HepG2 (cell line): Measurements from ENCODE around the gene CISD2. TPM values are rescaled to one million over a fixed set of nuclear protein-coding genes. Genes with fewer than 3 reads are reported as not detected.

Experiments
- ATAC-seq: fragments of 200-7000 bp; cut with Tn5 transposase; 3 replicates; pipeline ENCODE4 v1.9.1; 2020; ENCODE audit warnings: mild to moderate bottlenecking, moderate library complexity
- BruUV-seq: library from RNA; stranded (reverse); fragments of 400-500 nt; replicated peaks from 2 replicates; lab custom pipeline; 2021; lab: Mats Ljungman, UMichigan
- CTCF ChIA-PET: fragments of 300-600 bp; formaldehyde crosslinking; extraction: SDS; loops from one replicate; lab custom pipeline; 2021; ENCODE audit warnings: low total read pairs, inconsistent platforms, low intra/inter-chr PET ratio; lab: Yijun Ruan, JAX
- POLR2A ChIA-PET: fragments of 350-600 bp; sonication (Branson Sonifier 250); formaldehyde crosslinking; loops from one replicate; lab custom pipeline; 2020; ENCODE audit warnings: antibody characterized with exemption, inconsistent platforms; lab: Yijun Ruan, JAX
- DNase-seq: peaks from one replicate; pipeline ENCODE4 v3.0.0-alpha.2; 2015; ENCODE audit warnings: low spot score
- FAIRE-seq: peaks from 3 replicates; lab custom pipeline; 2011; peaks lifted over from hg19 to GRCh38; lab: Jason Lieb, UNC
- H2AFZ ChIP-seq: one replicate; pipeline ENCODE4 v1.6.1; 2011; ENCODE audit warnings: low read length, inconsistent platforms
- H3K27ac ChIP-seq: fragments of 300-600 bp; 3 replicates; pipeline ENCODE4 v1.8.0; 2011; ENCODE audit warnings: mixed run types, mild to moderate bottlenecking, mixed read lengths, low read length, inconsistent platforms; ENCODE audit not compliant: insufficient read depth; ENCODE audit errors: extremely low read length
- H3K27me3 ChIP-seq, 2 experiments: fragments of 200-600 bp in 1 of 2; 2 replicates in 1 of 2; 3 replicates in 1 of 2; pipeline versions ENCODE4 v1.6.0 to v1.8.0; 2011; ENCODE audit warnings: low read length in 2 of 2, mild to moderate bottlenecking in 2 of 2, moderate library complexity in 2 of 2, inconsistent platforms in 1 of 2; ENCODE audit not compliant: insufficient read depth in 2 of 2, control insufficient read depth in 1 of 2
- H3K36me3 ChIP-seq, 2 experiments: fragments of 200-600 bp in 1 of 2; replicated peaks in 1 of 2; 2 replicates in 1 of 2; 3 replicates in 1 of 2; pipeline versions ENCODE4 v1.5.1 to v1.8.0; 2011; ENCODE audit warnings: low read length in 2 of 2, inconsistent platforms in 1 of 2; ENCODE audit not compliant: insufficient read depth in 2 of 2, control insufficient read depth in 1 of 2
- H3K4me1 ChIP-seq: 2 replicates; pipeline ENCODE4 v1.5.1; 2012; ENCODE audit warnings: low read length, inconsistent platforms; ENCODE audit not compliant: insufficient read depth
- H3K4me2 ChIP-seq: 2 replicates; pipeline ENCODE4 v1.6.0; 2011; ENCODE audit warnings: low read depth, low read length, inconsistent platforms
- H3K4me3 ChIP-seq, 3 experiments: fragments of 200-600 bp in 1 of 3; sonication (generic), shearing (Covaris generic) in 1 of 3; replicated peaks in 1 of 3; 2 replicates each; pipeline ENCODE4 v1.5.1; 2011 to 2016; ENCODE audit warnings: low read length in 3 of 3, inconsistent platforms in 2 of 3, low read depth in 2 of 3, mild to moderate bottlenecking in 2 of 3, control low read depth in 1 of 3, mixed read lengths in 1 of 3; ENCODE audit not compliant: insufficient read depth in 1 of 3
- H3K79me2 ChIP-seq: one replicate; pipeline ENCODE4 v1.6.1; 2011; ENCODE audit warnings: low read length, inconsistent platforms; ENCODE audit not compliant: insufficient read depth
- H3K9ac ChIP-seq: 2 replicates; pipeline ENCODE4 v1.6.0; 2011; ENCODE audit warnings: mild to moderate bottlenecking, low read depth, low read length, inconsistent platforms; ENCODE audit not compliant: insufficient read depth
- H3K9me3 ChIP-seq: 2 replicates; pipeline ENCODE4 v1.5.1; 2012; ENCODE audit warnings: mild to moderate bottlenecking, low read length
- H4K20me1 ChIP-seq: 2 replicates; pipeline ENCODE4 v1.6.0; 2011; ENCODE audit warnings: inconsistent platforms, mild to moderate bottlenecking, low read length, moderate library complexity; ENCODE audit not compliant: insufficient read depth
- KAT2B ChIP-seq: fragments of 150-350 bp; IDR thresholded peaks from 2 replicates; pipeline ENCODE4 v1.6.1; 2014; ENCODE audit warnings: low read depth, low read length, borderline replicate concordance
- SUZ12 ChIP-seq: fragments of 150-350 bp; IDR thresholded peaks from 2 replicates; pipeline ENCODE4 v1.6.1; 2014; ENCODE audit warnings: low read depth, low read length
- ZNF510 ChIP-seq: sonication (generic); formaldehyde crosslinking; IDR thresholded peaks from 2 replicates; pipeline ENCODE4 v1.4.0; 2020; ENCODE audit warnings: low read depth, mild to moderate bottlenecking, missing genetic modification reagents
- WGBS: methylation state at CpG from one replicate; pipeline ENCODE4 v1.1.6; 2017; ENCODE audit warnings: low lambda C conversion rate; 5-methylcytosine and 5-hydroxymethylcytosine counted together
- in situ Hi-C: cut with HindIII; loops from 2 replicates; pipeline ENCODE4 v1.10.0; 2017; ENCODE audit warnings: low pct_unique_long_range_greater_than_20kb; ENCODE audit not compliant: extremely low pct_ligation_motif_present
- intact Hi-C: fragments of 100-400 bp; cut with micrococcal nuclease; formaldehyde crosslinking; loops from one replicate; pipeline ENCODE4 v1.10.0; 2022; ENCODE audit not compliant: unreplicated experiment
- polyA plus RNA-seq, 8 experiments: library from polyadenylated mRNA; depleted of rRNA in 3 of 8; stranded (reverse) in 7 of 8; unstranded in 1 of 8; fragments of >200 nt; fragmentation: Illumina TruSeq in 4 of 8; extraction: Trizol in 4 of 8; gene quantifications; 2 replicates each; pipeline versions ENCODE4 v1.2.1 to v1.2.3, GENCODE V29; 2011 to 2016; ENCODE audit warnings: low read depth in 4 of 8, missing spikeins in 1 of 8, mixed read lengths in 1 of 8; ENCODE audit not compliant: insufficient read depth in 1 of 8
- total RNA-seq, 5 experiments: library from RNA; depleted of rRNA; stranded (reverse); fragments of >200 nt; fragmentation: Illumina TruSeq; extraction: Trizol; gene quantifications; 2 replicates each; pipeline ENCODE4 v1.2.3, GENCODE V29; 2016; ENCODE audit warnings: low read depth in 1 of 5
- TF ChIP-seq, protein P1 (sequence below), 2 experiments: IDR thresholded peaks; 2 replicates each; pipeline ENCODE4 v1.6.1; 2011 to 2012; ENCODE audit warnings: low read length in 2 of 2, borderline replicate concordance in 1 of 2, low read depth in 1 of 2, mild to moderate bottlenecking in 1 of 2, moderate library complexity in 1 of 2

Gene CISD2
- total and polyA plus RNA-seq, 2 of the 13 experiments (the other 11 are each of a cell fraction or from before 2014, with no cell fraction given), result 24.5 to 37.7 TPM

DNA sequence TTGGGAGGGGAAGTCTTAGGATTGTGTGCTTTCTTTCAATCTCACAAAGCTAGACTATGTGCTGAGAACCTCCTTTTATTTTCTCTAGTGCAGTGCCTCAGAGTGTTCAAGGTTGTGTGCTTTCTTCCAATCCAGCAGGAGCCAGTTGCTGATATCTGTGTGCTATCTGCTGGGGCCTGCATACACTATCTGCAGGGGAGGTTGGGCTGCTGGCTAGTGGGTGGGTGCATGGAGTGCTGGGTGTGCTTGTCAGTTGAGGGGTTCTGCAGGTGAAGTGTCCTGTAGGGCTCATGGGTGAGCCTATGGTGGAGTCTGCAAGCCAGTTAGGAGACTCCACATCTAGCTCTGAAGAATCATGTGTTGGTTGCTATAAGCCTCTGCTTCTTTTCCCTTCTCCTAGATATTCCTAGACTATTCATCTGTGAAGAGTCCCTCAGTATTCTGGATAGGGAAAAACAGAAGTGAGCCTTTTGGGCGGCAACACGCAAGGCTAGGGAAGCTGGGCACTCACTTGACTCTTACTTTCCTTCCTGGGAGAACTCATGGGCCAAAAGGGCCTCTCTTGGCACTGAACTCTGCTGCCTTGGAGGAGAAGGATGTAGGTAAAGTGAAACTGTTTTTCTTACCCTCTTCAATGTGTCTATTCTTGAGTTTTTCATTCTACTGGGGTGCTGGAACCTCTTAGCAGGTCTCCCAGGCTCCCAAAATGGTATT, 8.0 kb upstream of the CISD2 start (continued):
- TF ChIP-seq, protein P1, sequence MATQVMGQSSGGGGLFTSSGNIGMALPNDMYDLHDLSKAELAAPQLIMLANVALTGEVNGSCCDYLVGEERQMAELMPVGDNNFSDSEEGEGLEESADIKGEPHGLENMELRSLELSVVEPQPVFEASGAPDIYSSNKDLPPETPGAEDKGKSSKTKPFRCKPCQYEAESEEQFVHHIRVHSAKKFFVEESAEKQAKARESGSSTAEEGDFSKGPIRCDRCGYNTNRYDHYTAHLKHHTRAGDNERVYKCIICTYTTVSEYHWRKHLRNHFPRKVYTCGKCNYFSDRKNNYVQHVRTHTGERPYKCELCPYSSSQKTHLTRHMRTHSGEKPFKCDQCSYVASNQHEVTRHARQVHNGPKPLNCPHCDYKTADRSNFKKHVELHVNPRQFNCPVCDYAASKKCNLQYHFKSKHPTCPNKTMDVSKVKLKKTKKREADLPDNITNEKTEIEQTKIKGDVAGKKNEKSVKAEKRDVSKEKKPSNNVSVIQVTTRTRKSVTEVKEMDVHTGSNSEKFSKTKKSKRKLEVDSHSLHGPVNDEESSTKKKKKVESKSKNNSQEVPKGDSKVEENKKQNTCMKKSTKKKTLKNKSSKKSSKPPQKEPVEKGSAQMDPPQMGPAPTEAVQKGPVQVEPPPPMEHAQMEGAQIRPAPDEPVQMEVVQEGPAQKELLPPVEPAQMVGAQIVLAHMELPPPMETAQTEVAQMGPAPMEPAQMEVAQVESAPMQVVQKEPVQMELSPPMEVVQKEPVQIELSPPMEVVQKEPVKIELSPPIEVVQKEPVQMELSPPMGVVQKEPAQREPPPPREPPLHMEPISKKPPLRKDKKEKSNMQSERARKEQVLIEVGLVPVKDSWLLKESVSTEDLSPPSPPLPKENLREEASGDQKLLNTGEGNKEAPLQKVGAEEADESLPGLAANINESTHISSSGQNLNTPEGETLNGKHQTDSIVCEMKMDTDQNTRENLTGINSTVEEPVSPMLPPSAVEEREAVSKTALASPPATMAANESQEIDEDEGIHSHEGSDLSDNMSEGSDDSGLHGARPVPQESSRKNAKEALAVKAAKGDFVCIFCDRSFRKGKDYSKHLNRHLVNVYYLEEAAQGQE (IDR thresholded peaks at IDR 0.05; ENCODE audit: borderline replicate concordance in 1 of 2, low read depth in 1 of 2, low read length in 2 of 2), result no peak
- no peak for TF ChIP-seq ZNF510 (CRISPR knock-in tag)

DNA sequence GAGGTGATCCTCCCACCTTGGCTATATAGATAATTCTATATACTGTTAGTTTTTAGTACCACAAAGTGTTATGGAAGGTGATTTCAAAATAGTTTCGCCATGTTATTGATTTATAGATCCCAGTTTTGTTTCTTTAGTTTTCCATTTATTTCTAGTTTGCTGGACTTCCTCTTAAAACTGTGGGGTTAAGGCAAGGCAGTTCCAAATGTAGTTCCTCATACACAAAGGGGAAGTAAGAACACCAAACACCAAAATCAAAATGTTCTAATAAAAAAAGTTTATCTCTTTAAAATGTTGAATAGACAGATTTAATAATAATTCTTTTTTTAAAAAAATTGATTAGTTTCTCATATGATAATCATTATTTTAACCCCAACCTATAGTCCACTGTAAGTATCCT, 6.8 kb upstream of the CISD2 start:
- Histone ChIP-seq H4K20me1 (no peaks in the 10 kb centered on the region), H3K4me3 (no peak overlapping the region), H3K4me2 (no peak overlapping the region), H3K9me3 (peaks cover 10% of the 10 kb centered on the region; the same call in 1 of the 2 replicates), H3K27ac (no peak overlapping the region), H3K79me2 (peaks cover 28% of the 10 kb centered on the region), H3K4me1 (peaks cover 21% of the 10 kb centered on the region), H3K27me3 (no peaks in the 10 kb centered on the region), H3K9ac (no peak overlapping the region), H3K36me3 (no peaks in the 10 kb centered on the region; a peak in 1 of 5 replicates), H2AFZ (no peak overlapping the region)
- TF ChIP-seq KAT2B (peak; percentile 24; the same call in 1 of the 2 replicates), SUZ12 (no peak)
- DNase-seq (no peak), ATAC-seq (no peak), FAIRE-seq (no peak)
- intact Hi-C loops, result no loop called here
- CTCF ChIA-PET, result no interaction called here
- in situ Hi-C loops, result no loop called here
- POLR2A ChIA-PET, result no interaction called here
- 89% methylated on average over 1 of the region's 1 CpG for WGBS
- no TSS peak for BruUV-seq
